ENCODE data around the gene PDLIM5.

PDLIM5 gene

DNA sequence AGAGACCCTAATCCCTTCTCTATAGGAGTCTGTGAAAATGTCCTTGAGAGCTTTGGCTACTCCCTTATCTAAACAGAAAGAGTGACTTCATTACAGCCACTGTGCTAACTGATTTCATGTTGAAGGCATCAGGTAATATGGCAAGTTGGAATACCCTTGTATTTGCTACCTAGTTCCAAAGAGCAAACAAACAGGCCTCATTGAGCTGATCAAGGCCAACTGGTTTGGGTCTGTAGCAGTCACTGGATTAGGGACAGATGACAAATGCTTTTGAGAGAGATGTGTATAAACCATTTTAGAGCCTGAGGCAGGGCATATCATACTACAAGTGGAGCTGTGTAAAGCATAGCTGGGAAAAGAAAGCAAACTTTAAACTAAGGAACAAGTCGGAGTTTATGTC lies 22.9 kb upstream of the PDLIM5 start:
- no peak for DNase-seq

- no peak for DNase-seq
Measured at GRCh38 chr4:94430406-94430805, 21.3 kb upstream of the PDLIM5 start.

- no peak for DNase-seq
Measured at GRCh38 chr4:94431388-94431787, 20.4 kb upstream of the PDLIM5 start.

GRCh38 chr4:94434505-94434904 lies 17.2 kb upstream of the PDLIM5 start:
- DNase-seq, result no peak

DNA sequence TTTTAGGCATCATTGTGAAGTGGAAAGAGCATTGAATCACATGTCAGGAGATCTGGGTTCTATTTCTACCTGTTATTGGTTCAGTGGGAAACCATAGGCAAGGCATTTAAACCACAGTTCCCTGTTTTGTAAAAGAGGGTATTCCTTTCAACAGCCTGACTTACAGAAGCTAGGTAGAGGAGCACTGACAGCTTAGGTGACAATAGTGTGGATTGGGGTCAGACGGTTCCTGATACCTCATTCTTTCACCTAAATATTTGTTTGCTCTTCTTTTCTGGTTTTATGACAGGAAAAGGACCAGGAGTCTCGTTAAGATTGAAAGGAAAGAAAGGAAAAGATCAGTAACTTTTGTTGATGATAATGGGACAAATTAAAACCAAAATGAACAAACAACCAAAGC lies 15.9 kb upstream of the PDLIM5 start:
- no peak for DNase-seq

GRCh38 chr4:94436512-94436911 lies 15.2 kb upstream of the PDLIM5 start:
- no peak for DNase-seq

DNA sequence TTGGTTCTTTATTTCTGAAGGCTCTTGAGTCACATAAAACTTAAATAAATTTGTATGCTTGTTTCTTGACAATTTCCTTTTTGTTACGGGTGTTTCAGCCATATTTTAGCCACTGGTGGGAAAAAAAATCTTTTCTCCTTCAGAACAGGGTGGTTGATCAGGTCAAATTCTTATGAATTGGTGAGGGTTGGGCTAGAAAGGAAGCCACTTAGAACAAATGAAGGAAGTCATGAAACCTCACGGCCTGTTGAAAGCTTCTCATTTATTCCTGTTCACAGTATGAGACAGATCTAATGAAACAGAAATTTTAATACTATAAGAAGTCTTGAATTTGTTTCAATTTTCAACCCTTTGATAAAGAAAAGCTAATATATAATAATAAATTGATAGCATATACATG lies 12.1 kb upstream of the PDLIM5 start:
- no peak for DNase-seq

GRCh38 chr4:94441838-94442237 lies 9.9 kb upstream of the PDLIM5 start:
- no peak for DNase-seq

- no peak for DNase-seq
Measured at GRCh38 chr4:94442251-94442650, 9.5 kb upstream of the PDLIM5 start.

GRCh38 chr4:94446386-94446785 lies 5.4 kb upstream of the PDLIM5 start:
- no peak for DNase-seq

GRCh38 chr4:94447754-94448411 lies 3.9 kb upstream of the PDLIM5 start:
- no peak for DNase-seq

DNA sequence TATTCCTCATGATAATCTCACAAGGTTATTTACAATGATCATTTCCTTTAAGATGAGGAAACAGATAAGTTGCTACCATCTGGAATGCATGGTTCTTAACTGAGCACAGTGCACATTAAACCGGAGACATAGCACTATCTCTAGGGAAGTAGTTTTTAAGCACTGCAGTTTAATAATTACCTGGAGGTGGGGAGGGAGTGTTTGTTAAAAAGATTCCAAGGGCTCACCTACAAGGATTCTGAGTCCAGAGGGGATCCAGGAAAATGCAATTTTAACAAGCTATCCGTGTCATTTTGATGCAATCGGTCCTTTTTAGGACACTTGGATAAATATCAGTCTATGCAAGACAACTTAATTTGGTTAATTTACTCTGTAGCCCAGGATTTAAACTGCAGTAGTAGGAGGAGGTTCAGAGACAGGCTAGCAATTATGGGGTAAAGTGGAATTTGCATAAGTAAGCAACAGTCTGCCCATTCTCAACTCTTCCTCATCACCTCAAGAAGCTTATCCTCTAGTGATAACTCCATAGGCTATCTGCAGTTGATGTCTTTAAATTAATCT lies 2.8 kb upstream of the PDLIM5 start:
- no peak for DNase-seq

DNA sequence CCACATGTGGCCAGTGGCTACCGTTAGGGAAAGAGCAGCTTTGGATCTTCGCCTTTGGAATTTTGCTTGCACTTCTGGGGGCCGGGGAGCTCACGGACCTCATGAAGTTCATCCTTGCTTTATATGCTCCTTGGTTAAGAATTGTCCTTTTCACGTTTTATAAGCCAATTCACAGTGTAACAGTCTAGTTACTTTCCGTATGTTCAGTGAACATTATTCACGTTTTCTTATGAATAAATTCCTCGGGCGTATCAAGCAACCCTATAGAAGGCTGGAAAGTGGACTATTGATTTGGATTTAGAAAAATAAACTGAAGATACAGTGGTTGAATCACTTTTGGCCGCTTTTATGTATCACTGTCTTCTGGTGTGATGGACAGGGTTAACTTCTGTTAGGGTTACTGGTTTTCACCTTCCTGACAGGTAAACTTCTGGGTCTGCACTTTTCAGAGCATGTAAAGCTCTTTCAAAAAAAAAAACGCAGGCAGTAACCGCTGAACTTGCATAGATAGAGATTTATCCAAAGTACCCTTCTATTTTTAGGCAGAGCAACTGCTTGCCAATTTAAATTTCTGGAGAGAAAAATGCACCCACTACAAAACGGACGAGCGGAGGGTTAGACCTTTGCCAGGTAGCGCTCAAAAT lies 569 bp upstream of the PDLIM5 start:
- DNase-seq, result no peak

DNA sequence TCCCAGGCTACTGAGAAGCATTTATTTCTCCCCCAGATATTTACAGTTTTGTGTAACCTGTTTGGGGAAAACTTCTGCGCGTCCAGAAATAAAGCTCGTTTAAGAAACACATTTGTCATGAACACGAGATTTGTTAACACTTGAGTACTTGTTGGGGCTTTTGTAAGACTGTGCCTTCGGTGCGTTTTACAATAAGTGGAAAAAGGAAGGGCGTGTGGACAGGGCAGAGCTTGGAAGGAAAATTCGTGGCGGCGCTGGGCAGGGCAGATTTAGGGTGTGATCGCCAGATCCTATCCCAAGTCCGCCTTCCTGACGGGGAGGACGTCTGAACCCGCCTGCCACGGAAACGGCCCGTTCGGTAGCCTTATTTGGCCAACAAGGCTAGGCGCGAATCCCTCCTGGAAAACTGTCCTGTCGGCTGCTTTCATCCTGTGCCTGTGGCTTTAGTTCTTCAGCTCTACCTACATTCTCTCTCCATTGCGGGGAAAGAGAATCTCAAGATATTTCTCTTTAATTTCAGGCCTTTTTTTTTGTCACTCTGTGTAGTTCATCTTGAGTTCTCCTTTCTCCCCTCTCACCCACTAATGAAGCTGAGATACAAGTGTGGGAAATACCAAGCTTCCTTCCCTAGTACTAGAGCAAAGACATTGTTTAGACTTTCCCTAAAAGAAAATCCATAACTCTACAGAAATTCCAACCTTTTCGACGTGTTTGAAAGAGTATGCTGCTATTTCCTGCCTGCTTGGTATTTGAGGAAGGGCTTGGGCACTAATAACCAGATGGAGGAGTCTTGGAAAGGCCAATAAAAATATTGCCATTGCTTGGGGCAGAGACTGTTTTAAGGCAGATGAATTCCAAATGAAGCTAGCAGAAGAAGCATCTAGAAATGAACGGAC lies 982 bp downstream of the PDLIM5 start:
- DNase-seq, result peak in 1 of 2 experiments; percentile 29

DNA sequence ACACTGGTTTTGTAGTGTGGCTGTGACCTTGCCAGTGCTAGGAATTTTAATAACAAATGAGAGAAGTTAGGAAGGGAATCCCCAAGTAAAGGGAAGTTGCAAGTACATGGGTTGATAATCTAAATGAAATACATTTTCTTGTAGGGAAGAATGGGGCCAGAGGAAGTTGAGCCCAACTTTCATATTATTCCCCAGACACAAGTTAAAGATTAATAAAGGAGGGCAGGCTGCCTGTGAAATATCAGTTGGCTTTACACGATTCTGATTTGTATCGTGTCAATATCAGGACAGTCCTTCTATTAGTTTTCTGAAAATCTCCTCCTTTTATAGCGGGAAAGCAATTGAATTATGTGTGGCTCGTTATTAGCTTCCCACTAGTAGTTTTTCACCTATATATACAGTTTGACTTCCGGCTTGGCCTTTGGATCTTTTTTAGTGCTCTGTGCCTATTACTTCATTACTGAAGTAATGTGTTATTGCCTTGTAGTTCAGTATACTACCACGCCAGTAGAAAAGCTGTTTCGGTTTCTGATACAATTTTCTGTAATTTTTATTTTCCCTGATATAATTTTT lies 1.7 kb downstream of the PDLIM5 start:
- DNase-seq, result no peak

DNA sequence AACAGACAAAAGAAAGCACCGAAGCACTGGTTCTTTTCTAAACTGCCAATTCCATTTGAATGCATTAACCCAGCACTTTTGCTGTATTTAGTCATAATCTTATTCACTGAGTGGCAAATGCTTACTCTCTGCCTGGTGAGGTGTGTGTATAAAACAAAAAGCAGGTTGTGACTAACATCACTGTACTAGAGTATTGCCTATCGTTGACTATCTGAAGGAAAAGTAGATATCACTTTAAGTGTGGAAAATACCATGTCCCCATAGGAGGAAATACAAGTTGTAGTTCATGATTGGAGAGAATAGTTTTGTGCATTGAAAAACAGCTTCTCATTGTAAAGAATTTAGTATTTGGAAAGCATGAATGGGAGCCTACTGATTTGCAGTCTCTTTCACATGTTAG lies 2.7 kb downstream of the PDLIM5 start:
- no peak for DNase-seq

- DNase-seq, result no peak
Measured at GRCh38 chr4:94455081-94455480, 3.3 kb downstream of the PDLIM5 start.

- no peak for DNase-seq
Measured at GRCh38 chr4:94457692-94458106, 6.0 kb downstream of the PDLIM5 start.

- no peak for DNase-seq
Measured at GRCh38 chr4:94458682-94459081, 6.9 kb downstream of the PDLIM5 start.

GRCh38 chr4:94459462-94460161 lies 7.9 kb downstream of the PDLIM5 start:
- DNase-seq, result no peak

DNA sequence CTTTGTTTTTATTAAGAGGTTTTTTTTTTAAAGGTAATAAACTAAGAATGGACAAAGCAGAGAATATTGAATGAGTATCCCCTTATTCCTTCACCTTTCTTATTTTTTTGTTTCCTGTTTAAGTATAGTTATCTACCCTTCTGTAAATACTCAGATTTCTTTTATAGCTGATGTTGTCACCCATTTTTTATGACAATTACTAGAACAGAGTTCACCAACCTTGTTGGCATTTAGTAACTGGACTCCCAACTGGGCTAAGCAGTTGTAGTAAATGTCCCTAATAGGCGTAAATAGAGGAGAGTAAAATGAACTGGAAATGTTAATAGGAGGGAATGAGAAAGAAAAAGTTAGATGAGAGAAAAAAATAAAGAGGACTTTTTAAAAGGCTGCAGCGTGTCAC lies 9.8 kb downstream of the PDLIM5 start:
- DNase-seq, result no peak

GRCh38 chr4:94462572-94462971 lies 10.8 kb downstream of the PDLIM5 start:
- no peak for DNase-seq

- DNase-seq, result no peak
Measured at GRCh38 chr4:94463771-94464170, 12.0 kb downstream of the PDLIM5 start.

Measured in NCI-H2081 (cell line).